Activated T-helper 2 cell treated with anti-CD3 and anti-CD28 coated beads, Interferon-gamma antibody, Interleukin-2, Interleukin-4, amounts not matched to agents 10 μg/mL and 5 μg/mL and 100 μg/mL, durations not matched to agents 14 hours and 24 hours and 36 hours (primary cell): ENCODE measurements around the gene SLC13A1. TPM values are rescaled to one million over a fixed set of nuclear protein-coding genes. Genes with fewer than 3 reads are reported as not detected.

Experiments
- DNase-seq: peaks from one replicate; pipeline ENCODE4 v3.0.0; 2021; ENCODE audit warnings: low spot score
- H3K27ac Mint-ChIP-seq: one replicate; pipeline ENCODE4 v1.8.0; 2021; ENCODE audit warnings: mixed read lengths
- H3K27me3 Mint-ChIP-seq: one replicate; pipeline ENCODE4 v1.8.0; 2021; ENCODE audit warnings: low read depth, mixed read lengths
- H3K36me3 Mint-ChIP-seq: one replicate; pipeline ENCODE4 v1.8.0; 2021; ENCODE audit warnings: low read depth, mixed read lengths
- H3K4me1 Mint-ChIP-seq: one replicate; pipeline ENCODE4 v1.8.0; 2021; ENCODE audit warnings: low read depth, mixed read lengths
- H3K4me3 Mint-ChIP-seq: one replicate; pipeline ENCODE4 v1.8.0; 2021; ENCODE audit warnings: low read depth, mild to moderate bottlenecking, moderate library complexity, mixed read lengths
- H3K9me3 Mint-ChIP-seq: one replicate; pipeline ENCODE4 v1.8.0; 2021; ENCODE audit warnings: mixed read lengths
- intact Hi-C: fragments of 100-400 bp; cut with micrococcal nuclease; formaldehyde crosslinking; loops from one replicate; pipeline ENCODE4 v1.15.1; 2023
- total RNA-seq: library from RNA; stranded (reverse); gene quantifications from 2 replicates; pipeline ENCODE4 v1.2.3, GENCODE V29; 2022

The SLC13A1 gene
- total RNA-seq, 1 donor from 2014 or later, result not detected

- intact Hi-C loops, result no loop called here
- DNase-seq, result no peak
- H3K4me1 Mint-ChIP-seq, result no peaks in the 10 kb centered on the region
- no peak overlapping the region for H3K27ac Mint-ChIP-seq
- H3K36me3 Mint-ChIP-seq, result no peaks in the 10 kb centered on the region
- no peaks in the 10 kb centered on the region for H3K9me3 Mint-ChIP-seq
- H3K4me3 Mint-ChIP-seq, result no peak overlapping the region
- H3K27me3 Mint-ChIP-seq, result no peaks in the 10 kb centered on the region
Observed at GRCh38 chr7:123183431-123183830, 16.3 kb downstream of the SLC13A1 start.

- H3K27me3 Mint-ChIP-seq, result no peaks in the 10 kb centered on the region
- DNase-seq, result no peak
- no peak overlapping the region for H3K4me3 Mint-ChIP-seq
- no peaks in the 10 kb centered on the region for H3K4me1 Mint-ChIP-seq
- H3K9me3 Mint-ChIP-seq, result no peaks in the 10 kb centered on the region
- H3K27ac Mint-ChIP-seq, result no peak overlapping the region
- no peaks in the 10 kb centered on the region for H3K36me3 Mint-ChIP-seq
- intact Hi-C loops, result no loop called here
Observed at GRCh38 chr7:123177442-123177841, 22.3 kb downstream of the SLC13A1 start.

- Mint-ChIP-seq H3K4me1 (no peaks in the 10 kb centered on the region), H3K4me3 (no peak overlapping the region), H3K9me3 (no peaks in the 10 kb centered on the region), H3K27ac (no peak overlapping the region), H3K27me3 (no peaks in the 10 kb centered on the region), H3K36me3 (no peaks in the 10 kb centered on the region)
- DNase-seq, result no peak
- intact Hi-C loops, result no loop called here
Observed at GRCh38 chr7:123170333-123171246, 29.2 kb downstream of the SLC13A1 start.

DNA sequence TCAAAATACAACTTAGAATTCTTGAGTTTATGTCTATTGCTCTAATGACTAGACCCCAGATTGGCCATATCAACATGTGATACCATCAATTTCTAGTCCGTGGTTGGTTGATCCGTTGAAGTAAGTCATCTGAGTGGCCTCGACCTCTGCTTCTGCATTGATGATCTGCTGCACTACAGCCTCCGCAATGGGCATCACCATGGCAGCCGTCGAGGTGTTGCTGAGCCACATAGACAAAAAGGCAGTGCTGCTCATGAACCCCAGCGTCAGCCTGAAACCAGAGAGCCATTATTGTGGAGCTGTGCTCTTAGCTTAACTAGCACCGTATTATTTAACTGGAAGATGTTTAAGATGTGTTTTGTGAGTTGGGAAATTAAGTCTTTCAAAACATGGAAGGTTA, 30.7 kb downstream of the SLC13A1 start:
- Mint-ChIP-seq H3K27me3 (no peaks in the 10 kb centered on the region), H3K9me3 (no peaks in the 10 kb centered on the region), H3K4me1 (no peaks in the 10 kb centered on the region), H3K27ac (no peak overlapping the region), H3K36me3 (no peaks in the 10 kb centered on the region), H3K4me3 (no peak overlapping the region)
- no peak for DNase-seq
- intact Hi-C loops, result no loop called here

- Mint-ChIP-seq H3K4me3 (no peak overlapping the region), H3K9me3 (no peaks in the 10 kb centered on the region), H3K27me3 (no peaks in the 10 kb centered on the region), H3K4me1 (no peaks in the 10 kb centered on the region), H3K36me3 (no peaks in the 10 kb centered on the region), H3K27ac (no peak overlapping the region)
- no peak for DNase-seq
- intact Hi-C loops, result no loop called here
Observed at GRCh38 chr7:123157606-123158005, 42.2 kb downstream of the SLC13A1 start.

DNA sequence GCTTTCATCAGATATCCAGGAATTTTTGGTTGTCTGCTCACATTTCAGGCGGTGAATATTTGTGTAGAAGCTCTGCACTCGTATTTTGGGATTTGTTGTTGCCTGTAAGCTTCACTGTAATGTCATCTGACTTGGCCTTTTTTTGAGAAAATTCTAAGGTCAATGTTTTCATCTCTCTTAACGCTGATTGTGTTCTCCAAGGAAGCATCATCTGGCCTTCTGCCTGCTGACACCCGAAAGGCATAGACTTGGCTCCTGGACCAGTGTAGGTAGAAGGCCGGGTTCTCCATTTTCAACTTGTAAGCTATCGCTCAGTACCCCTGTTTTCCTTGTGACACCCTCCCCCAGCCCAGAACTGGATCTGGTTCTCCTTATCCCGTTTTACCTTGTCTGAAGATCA, 44.2 kb downstream of the SLC13A1 start:
- H3K9me3 Mint-ChIP-seq, result no peaks in the 10 kb centered on the region
- no peak overlapping the region for H3K4me3 Mint-ChIP-seq
- no peaks in the 10 kb centered on the region for H3K27me3 Mint-ChIP-seq
- H3K4me1 Mint-ChIP-seq, result no peaks in the 10 kb centered on the region
- no peaks in the 10 kb centered on the region for H3K36me3 Mint-ChIP-seq
- no peak overlapping the region for H3K27ac Mint-ChIP-seq
- intact Hi-C loops, result no loop called here
- DNase-seq, result no peak

DNA sequence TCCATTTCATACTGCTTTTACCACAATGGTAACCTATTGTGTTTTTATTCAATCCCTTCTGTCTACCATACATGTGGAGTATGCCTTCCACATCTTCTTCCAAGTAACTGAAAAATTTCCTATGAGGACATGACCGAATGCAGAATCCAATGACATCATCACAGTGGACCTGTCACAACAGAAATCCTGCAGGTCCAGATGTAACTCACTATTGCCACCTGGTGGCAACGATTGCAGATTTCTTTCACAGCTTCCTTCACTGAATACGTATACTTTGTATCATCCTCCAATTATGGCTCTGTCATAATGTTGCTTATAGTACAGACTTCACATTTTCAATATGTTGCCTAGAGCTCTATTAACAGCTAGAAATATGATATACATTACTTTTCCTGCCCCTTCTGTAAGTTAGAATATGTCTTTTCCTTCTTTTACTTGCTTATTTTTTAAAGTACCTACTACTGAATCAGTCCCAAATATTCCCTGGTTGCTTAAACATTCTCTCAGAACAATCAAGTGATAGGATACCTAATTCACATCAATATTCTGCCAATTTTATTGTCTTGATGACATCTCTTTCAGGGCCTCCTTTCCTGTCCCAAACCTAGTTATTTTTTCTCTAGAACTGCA, 45.4 kb downstream of the SLC13A1 start:
- intact Hi-C loops, result loop anchor here (5.0 kb wide), 1 partner anchor 937 kb away; no protein-coding TSS in a partner anchor
- H3K4me3 Mint-ChIP-seq, result no peak overlapping the region

GRCh38 chr7:123151443-123151842, 48.3 kb downstream of the SLC13A1 start:
- Mint-ChIP-seq H3K4me3 (no peak overlapping the region), H3K36me3 (no peaks in the 10 kb centered on the region), H3K9me3 (no peaks in the 10 kb centered on the region), H3K27me3 (no peaks in the 10 kb centered on the region), H3K27ac (no peak overlapping the region), H3K4me1 (no peaks in the 10 kb centered on the region)
- intact Hi-C loops, result loop anchor here (5.0 kb wide), 1 partner anchor 934 kb away; no protein-coding TSS in a partner anchor
- no peak for DNase-seq

More for the DNA sequence above, 45.4 kb downstream of the SLC13A1 start:
- Mint-ChIP-seq H3K27ac (no peak overlapping the region), H3K9me3 (no peaks in the 10 kb centered on the region), H3K4me1 (no peaks in the 10 kb centered on the region), H3K27me3 (no peaks in the 10 kb centered on the region), H3K36me3 (no peaks in the 10 kb centered on the region)
- peak; percentile 14 for DNase-seq

DNA sequence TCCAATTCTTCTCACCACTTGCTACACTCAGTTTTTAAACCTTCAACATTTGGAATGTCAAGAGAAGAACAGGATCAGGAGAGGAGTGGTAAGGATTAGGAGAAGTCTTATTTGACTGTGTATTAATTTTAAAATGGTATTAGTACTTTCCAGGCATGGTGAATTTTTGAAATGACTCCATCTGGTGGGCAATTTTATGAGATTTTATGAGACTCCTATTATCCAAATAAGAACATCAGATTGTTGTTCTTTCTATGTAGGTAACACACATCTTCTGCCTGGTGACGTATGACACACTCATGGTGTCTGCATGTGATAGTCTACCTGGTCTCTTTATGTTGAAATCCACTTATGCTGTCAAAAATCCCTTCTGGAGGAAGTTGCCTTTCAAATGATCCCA, 51.0 kb downstream of the SLC13A1 start:
- H3K4me1 Mint-ChIP-seq, result no peaks in the 10 kb centered on the region
- no peaks in the 10 kb centered on the region for H3K36me3 Mint-ChIP-seq
- H3K4me3 Mint-ChIP-seq, result no peak overlapping the region
- no peak for DNase-seq
- H3K27ac Mint-ChIP-seq, result no peak overlapping the region
- H3K27me3 Mint-ChIP-seq, result no peaks in the 10 kb centered on the region
- intact Hi-C loops, result no loop called here
- no peaks in the 10 kb centered on the region for H3K9me3 Mint-ChIP-seq

DNA sequence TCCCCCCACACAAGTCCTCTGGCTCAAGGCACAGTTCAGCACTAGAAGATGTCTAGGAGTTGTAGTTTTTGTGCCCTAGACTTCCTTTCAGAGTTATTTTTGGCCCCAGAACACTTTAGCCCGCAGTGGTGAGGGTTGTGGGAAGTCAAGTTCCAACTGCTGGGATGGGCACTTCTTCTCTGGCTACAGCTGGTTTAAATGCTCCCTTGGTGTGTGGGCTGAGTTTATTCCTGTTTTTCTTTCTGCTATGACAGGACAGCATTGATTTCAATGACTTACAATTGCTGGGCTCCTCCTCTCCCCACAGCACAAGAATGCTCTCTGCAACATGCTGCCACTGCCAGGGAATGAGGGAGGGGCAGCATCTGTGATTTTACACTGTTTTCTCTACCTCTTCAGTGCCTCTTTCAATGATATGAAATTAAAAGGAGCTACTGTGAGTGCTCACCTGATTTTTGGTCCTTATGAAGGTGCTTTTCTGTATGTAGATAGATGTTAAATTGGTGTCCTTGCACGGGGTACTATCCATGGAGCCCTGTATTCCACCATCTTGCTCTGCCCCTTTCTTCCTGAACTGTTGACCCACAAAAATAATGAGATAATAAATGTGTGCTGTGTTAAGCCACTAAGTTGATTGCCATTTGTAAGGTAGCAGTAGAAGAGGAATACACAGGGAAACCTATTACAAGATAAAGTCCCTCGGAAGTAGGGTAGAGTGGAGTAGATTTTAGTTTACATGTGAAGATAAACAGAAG, 56.3 kb downstream of the SLC13A1 start:
- Mint-ChIP-seq H3K4me1 (no peaks in the 10 kb centered on the region), H3K27me3 (no peaks in the 10 kb centered on the region), H3K9me3 (no peaks in the 10 kb centered on the region), H3K4me3 (no peak overlapping the region), H3K36me3 (no peaks in the 10 kb centered on the region), H3K27ac (no peak overlapping the region)
- intact Hi-C loops, result no loop called here
- DNase-seq, result no peak

GRCh38 chr7:123140561-123140960, 59.2 kb downstream of the SLC13A1 start:
- Mint-ChIP-seq H3K27me3 (no peaks in the 10 kb centered on the region), H3K27ac (no peak overlapping the region), H3K36me3 (no peaks in the 10 kb centered on the region), H3K4me3 (no peak overlapping the region), H3K9me3 (no peaks in the 10 kb centered on the region), H3K4me1 (no peaks in the 10 kb centered on the region)
- DNase-seq, result no peak
- intact Hi-C loops, result no loop called here

DNA sequence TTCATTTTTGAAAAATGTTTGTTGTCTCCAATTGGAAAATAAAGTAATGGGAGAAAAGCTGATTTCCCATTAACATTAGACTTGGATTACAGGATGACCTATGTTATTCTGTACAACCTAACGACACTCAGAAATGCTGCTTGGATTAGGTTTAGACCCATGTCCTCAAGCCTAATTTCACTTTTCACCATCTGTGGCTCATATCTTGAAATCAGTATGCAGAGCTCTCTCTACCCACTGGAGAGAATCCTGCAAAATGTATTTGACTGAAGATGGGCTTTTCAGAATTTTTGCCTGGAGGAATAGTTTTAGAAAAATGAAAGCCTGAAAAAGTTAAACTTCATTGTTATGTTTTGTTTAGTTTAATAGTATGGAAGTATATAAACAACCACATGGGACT, 63.8 kb downstream of the SLC13A1 start:
- Mint-ChIP-seq H3K27me3 (no peaks in the 10 kb centered on the region), H3K9me3 (no peaks in the 10 kb centered on the region), H3K4me1 (no peaks in the 10 kb centered on the region), H3K4me3 (no peak overlapping the region), H3K27ac (no peak overlapping the region), H3K36me3 (no peaks in the 10 kb centered on the region)
- no peak for DNase-seq
- intact Hi-C loops, result no loop called here

DNA sequence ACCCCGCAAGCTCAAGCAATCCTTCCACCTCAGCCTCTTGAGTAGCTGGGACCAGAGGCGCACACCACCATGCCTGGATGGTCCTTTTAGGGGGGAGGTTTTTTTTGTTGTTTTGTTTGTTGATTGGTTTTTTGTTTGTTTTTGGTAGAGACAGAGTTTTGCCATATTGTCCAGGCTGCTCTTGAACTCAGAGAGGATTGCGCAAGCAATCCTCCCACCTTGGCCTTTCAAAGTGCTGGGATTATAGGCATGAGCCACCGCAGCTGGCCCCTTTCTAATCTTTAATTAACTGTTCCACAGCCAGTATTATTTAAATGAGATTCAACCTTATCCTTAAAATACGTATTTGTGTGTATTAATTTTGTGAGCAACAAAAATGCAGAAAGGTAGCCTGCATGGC, 65.8 kb downstream of the SLC13A1 start:
- H3K4me3 Mint-ChIP-seq, result no peak overlapping the region
- no peaks in the 10 kb centered on the region for H3K27me3 Mint-ChIP-seq
- H3K27ac Mint-ChIP-seq, result no peak overlapping the region
- no peak for DNase-seq
- intact Hi-C loops, result no loop called here
- no peaks in the 10 kb centered on the region for H3K9me3 Mint-ChIP-seq
- H3K36me3 Mint-ChIP-seq, result no peaks in the 10 kb centered on the region
- no peaks in the 10 kb centered on the region for H3K4me1 Mint-ChIP-seq
